Parathyroid adenoma (tissue), 2 donors: ENCODE results near the gene ALMS1.

Experiments
- H2AFZ ChIP-seq: fragments of 300-600 bp; sonication (generic); one replicate; pipeline ENCODE4 v1.7.0; 2017; ENCODE audit warnings: antibody characterized with exemption, mild to moderate bottlenecking
- H3K27ac ChIP-seq: fragments of 300-600 bp; sonication (generic); one replicate; pipeline ENCODE4 v1.7.0; 2017
- H3K27me3 ChIP-seq: fragments of 300-600 bp; sonication (generic); one replicate; pipeline ENCODE4 v1.7.0; 2017; ENCODE audit warnings: low read length; ENCODE audit not compliant: control insufficient read depth, insufficient read depth
- H3K36me3 ChIP-seq: fragments of 300-600 bp; sonication (generic); one replicate; pipeline ENCODE4 v1.7.0; 2017; ENCODE audit warnings: low read length; ENCODE audit not compliant: control insufficient read depth, insufficient read depth
- H3K4me1 ChIP-seq: fragments of 300-600 bp; sonication (generic); one replicate; pipeline ENCODE4 v1.7.0; 2017; ENCODE audit warnings: control low read depth
- H3K4me2 ChIP-seq: fragments of 300-600 bp; sonication (generic); one replicate; pipeline ENCODE4 v1.7.0; 2017; ENCODE audit warnings: low read length
- H3K4me3 ChIP-seq: fragments of 300-600 bp; sonication (generic); one replicate; pipeline ENCODE4 v1.7.0; 2017; ENCODE audit warnings: low read depth, low read length
- H3K79me2 ChIP-seq: fragments of 300-600 bp; sonication (generic); one replicate; pipeline ENCODE4 v1.7.0; 2017; ENCODE audit warnings: control low read depth
- H3K9ac ChIP-seq: fragments of 300-600 bp; sonication (generic); one replicate; pipeline ENCODE4 v1.7.0; 2017; ENCODE audit warnings: mild to moderate bottlenecking
- H3K9me3 ChIP-seq: fragments of 300-600 bp; sonication (generic); one replicate; pipeline ENCODE4 v1.7.0; 2017; ENCODE audit warnings: low read length; ENCODE audit not compliant: control insufficient read depth
- CTCF ChIP-seq: fragments of 300-600 bp; sonication (generic); IDR thresholded peaks from one replicate; pipeline ENCODE4 v1.7.0; 2017; ENCODE audit warnings: antibody characterized with exemption, mild to moderate bottlenecking
- donor health status: primary hyperparathyroidism.

The ALMS1 gene

GRCh38 chr2:73561422-73561821 is 175.8 kb downstream of the ALMS1 start:
- H3K4me1 ChIP-seq = no peaks in the 10 kb centered on the region
- no peak overlapping the region for H3K27ac ChIP-seq
- TF ChIP-seq CTCF = no peak
- H3K36me3 ChIP-seq = no peaks in the 10 kb centered on the region
- H3K9me3 ChIP-seq = no peaks in the 10 kb centered on the region
- no peak overlapping the region for H2AFZ ChIP-seq
- H3K79me2 ChIP-seq = no peaks in the 10 kb centered on the region
- no peak overlapping the region for H3K4me3 ChIP-seq
- no peak overlapping the region for H3K4me2 ChIP-seq
- no peaks in the 10 kb centered on the region for H3K27me3 ChIP-seq
- no peak overlapping the region for H3K9ac ChIP-seq

DNA sequence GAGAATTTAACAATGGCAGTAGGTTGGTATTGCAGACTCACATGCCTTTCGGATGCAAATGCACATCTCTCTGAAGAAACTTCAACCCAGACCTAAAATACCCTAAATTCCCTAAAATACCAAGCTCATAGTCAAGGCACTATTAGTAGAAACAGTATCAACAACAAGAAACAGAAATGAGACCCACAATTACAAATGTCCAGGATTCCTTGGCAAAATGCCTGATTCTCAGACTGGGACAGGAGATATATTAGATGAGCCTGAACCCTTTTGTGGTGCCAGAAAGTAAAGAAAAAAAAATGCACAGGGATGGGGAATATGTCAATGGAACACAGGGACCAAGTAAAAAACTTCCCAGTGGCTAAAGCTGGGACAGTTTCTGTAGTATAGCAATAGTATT is 179.3 kb downstream of the ALMS1 start:
- no peak overlapping the region for H3K4me2 ChIP-seq
- H3K4me1 ChIP-seq = no peaks in the 10 kb centered on the region
- no peak overlapping the region for H3K4me3 ChIP-seq
- H3K27ac ChIP-seq = no peak overlapping the region
- H3K36me3 ChIP-seq = no peaks in the 10 kb centered on the region
- no peaks in the 10 kb centered on the region for H3K27me3 ChIP-seq
- no peak overlapping the region for H3K9ac ChIP-seq
- TF ChIP-seq CTCF = no peak
- H3K9me3 ChIP-seq = no peaks in the 10 kb centered on the region
- H3K79me2 ChIP-seq = no peaks in the 10 kb centered on the region
- H2AFZ ChIP-seq = no peak overlapping the region

DNA sequence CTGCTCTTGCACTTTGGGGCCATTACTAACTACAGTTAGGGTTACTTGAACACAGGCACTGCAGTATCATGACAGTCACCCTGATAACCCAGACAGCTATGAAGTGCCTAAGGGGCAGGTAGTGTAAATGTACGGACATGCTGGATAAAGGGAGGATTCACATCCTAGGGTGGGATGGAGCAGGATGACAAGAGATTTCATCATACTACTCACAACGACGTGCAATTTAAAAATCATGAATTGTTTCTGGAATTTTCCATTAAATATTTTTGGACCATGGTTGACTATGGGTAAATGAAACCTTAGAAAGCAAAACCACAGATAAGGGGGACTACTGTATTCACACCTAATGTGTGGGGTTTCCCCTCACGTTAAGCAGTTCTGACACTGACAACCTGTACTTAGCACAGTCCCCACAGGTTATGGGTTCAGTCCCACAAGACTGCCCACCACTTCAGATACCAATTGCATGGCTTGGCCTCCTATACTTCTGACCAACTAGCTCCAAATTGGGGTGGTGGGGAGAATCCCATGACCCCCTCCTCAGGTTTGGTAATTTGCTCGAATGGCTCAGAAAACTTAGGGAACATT is 180.7 kb downstream of the ALMS1 start:
- Histone ChIP-seq H3K79me2 (no peaks in the 10 kb centered on the region), H3K36me3 (no peaks in the 10 kb centered on the region), H2AFZ (no peak overlapping the region), H3K4me3 (no peak overlapping the region), H3K4me2 (no peak overlapping the region), H3K9me3 (no peaks in the 10 kb centered on the region), H3K9ac (no peak overlapping the region), H3K4me1 (no peaks in the 10 kb centered on the region), H3K27me3 (no peaks in the 10 kb centered on the region), H3K27ac (no peak overlapping the region)
- TF ChIP-seq CTCF = no peak

DNA sequence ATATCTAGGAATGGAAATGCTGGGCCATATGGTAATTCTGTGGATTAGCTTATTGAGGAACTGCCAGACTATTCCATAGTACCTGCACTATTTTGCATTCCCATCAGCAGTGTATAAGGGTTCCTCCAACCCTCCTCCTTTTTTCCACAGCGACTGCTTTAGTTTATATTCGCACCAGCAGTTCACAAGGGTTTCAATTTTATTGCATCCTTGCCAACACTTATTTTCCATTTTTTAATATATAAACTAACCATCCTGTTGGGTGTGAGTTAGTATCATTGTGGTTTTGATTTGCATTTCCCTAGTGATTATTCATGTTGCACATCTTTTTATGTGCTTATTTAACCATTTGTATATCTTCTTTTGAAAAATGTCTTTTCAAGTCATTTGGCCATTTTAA is 189.6 kb downstream of the ALMS1 start:
- no peaks in the 10 kb centered on the region for H3K4me1 ChIP-seq
- no peak overlapping the region for H2AFZ ChIP-seq
- no peak overlapping the region for H3K4me2 ChIP-seq
- H3K79me2 ChIP-seq = no peaks in the 10 kb centered on the region
- H3K4me3 ChIP-seq = no peak overlapping the region
- no peaks in the 10 kb centered on the region for H3K27me3 ChIP-seq
- H3K9me3 ChIP-seq = no peaks in the 10 kb centered on the region
- no peak overlapping the region for H3K27ac ChIP-seq
- H3K36me3 ChIP-seq = no peaks in the 10 kb centered on the region
- TF ChIP-seq CTCF = no peak
- H3K9ac ChIP-seq = no peak overlapping the region

- Histone ChIP-seq H3K9ac (no peak overlapping the region), H3K79me2 (no peaks in the 10 kb centered on the region), H3K27me3 (no peaks in the 10 kb centered on the region), H2AFZ (no peak overlapping the region), H3K4me2 (no peak overlapping the region), H3K4me1 (no peaks in the 10 kb centered on the region), H3K4me3 (no peak overlapping the region), H3K27ac (no peak overlapping the region), H3K9me3 (no peaks in the 10 kb centered on the region), H3K36me3 (no peaks in the 10 kb centered on the region)
- no peak for TF ChIP-seq CTCF
Measured at GRCh38 chr2:73582364-73582763, 196.7 kb downstream of the ALMS1 start.
